CD4-positive, alpha-beta T cell treated with Interleukin-4 for 4 hours (primary cell): Measurements from ENCODE around the gene ADCY4.
"Not testable (repeated sequence)": the region's sequence is repeated elsewhere in the genome, so short reads cannot be mapped to it uniquely, and the experiment has no call there.

Experiments
- DNase-seq: peaks from one replicate; pipeline ENCODE4 v3.0.0-alpha.2; 2020

Gene ADCY4

GRCh38 chr14:24366721-24367513, 32.0 kb upstream of the ADCY4 start:
- DNase-seq, result no peak

DNA sequence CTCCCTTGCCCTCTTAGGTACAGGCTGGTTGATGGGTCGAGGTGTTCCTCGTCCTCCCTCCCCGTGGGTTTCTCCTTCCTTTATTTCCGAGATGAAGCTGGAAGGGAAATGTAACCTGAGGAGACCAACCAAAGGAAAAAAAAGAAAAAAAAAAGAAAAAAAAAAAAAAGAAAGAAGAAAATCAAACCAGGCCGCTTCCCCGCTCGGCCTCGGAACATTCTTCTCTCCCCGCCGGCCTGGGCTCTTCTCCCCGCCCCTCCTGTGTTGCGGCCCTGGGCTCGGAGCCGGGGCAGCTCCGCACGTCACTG, 31.5 kb upstream of the ADCY4 start:
- no peak for DNase-seq

DNA sequence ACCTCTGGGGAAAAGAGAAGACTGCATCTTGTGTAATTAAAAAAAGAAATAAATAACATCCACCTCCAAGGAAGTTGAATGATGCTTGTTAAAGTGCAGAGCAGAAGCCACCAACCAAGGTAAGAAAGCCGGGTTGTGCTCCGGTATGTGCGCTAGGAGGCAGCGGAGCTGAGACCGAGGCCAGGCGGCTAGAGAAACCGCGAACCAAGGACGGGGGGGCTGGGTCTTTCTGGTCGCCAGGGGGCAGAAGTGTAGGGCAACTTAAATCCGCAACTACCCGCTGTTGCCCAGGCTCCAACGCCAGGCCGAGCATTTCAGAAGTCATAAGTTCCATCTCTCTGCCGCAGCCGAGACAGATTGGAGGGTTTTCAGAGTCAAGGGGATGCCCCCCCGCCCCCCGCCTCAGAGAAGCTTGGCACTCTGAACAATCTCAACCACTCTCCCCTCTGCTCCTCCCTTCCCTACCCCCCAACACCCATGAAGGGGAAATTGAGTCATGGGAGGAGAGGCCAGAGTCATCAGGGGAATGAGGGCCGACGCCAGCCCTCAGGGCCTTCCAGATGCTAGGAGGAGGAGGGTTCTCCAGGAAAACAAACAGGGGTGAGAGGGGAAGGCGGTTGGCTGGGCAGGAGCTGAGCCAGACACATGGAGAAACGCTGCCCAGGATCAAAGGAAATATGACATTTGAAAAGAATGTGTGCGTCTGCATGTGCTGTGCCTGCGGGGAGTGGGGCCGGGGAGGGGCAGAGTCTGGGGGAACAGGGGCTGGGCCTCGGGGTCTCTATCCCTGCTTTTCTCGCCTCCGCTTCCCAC, 30.9 kb upstream of the ADCY4 start:
- DNase-seq, result peak; percentile 55

DNA sequence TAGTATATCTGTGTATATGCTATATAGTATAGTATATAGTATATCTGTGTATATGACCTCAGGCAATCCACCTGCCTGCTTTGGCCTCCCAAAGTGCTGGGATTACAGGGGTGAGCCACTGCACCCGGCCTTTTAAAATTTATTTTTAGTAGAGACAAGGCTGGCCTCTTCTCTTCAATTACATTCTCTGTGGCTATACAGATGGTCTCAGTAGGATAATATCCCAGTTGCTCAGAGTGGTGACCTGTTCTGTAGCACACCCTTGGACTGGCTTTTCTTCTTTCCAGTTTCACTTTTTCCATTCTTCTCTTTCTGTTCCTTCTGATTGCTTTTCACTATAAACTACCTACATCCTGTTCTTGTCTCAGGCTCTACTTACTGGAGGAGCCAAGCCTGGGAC, 30.0 kb upstream of the ADCY4 start:
- DNase-seq, result no peak

DNA sequence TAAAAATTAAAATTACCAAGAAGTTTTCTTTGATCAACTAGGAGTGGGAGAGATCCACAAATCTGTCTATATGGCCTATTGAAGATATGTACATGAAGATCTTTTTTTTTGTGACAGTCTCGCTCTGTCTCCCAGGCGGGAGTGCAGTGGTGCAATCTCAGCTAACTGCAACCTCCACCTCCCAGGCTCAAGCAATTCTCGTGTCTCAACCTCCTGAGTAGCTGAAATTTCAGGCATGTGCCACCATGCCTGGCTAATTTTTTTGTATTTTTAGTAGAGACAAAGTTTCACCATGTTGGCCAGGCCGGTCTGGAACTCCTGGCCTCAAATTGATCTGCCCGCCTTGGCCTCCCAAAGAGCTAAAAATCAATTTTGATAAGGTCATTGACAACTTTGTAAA, 28.5 kb upstream of the ADCY4 start:
- DNase-seq, result no peak

GRCh38 chr14:24362241-24362960, 27.5 kb upstream of the ADCY4 start:
- DNase-seq, result no peak

- no peak for DNase-seq
These were observed 26.5 kb upstream of the ADCY4 start for GRCh38 chr14:24361326-24361725.

DNA sequence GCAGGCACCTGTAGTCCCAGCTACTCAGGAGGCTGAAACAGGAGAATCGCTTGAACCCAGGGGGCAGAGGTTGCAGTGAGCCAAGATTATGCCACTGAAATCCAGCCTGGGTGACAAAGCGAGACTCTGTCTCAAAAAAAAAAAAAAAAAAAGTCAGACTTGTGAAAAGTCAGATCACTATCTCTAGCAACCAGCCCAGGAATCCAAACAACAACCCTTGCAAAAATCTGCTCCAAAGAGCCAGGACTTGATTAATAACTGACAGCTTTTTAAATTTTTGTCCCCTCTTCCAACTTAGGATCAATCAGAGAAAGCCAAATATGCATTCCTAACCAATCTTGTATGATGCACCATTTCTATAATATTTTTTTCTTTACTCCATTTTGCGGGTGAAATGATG, 25.4 kb upstream of the ADCY4 start:
- no peak for DNase-seq

DNA sequence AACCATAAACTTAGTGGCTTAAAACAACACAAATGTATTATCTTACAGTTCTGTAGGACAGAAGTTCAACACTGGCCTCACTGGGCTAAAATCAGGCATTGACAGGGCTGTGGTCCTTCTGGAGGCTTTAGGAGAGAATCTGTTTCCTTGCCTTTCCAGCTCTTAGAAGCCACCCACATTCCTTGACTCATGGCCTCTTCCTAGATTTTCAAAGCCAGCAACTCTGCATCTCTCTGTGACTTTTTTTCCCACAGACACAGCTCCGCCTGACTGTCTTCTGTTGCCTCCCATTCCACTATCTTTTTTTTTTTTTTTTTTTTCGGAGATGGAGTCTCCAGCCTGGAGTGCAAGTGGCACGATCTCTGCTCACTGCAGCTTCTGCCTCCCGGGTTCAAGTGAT, 21.3 kb upstream of the ADCY4 start:
- DNase-seq, result no peak

GRCh38 chr14:24355009-24355408, 20.1 kb upstream of the ADCY4 start:
- DNase-seq, result no peak

DNA sequence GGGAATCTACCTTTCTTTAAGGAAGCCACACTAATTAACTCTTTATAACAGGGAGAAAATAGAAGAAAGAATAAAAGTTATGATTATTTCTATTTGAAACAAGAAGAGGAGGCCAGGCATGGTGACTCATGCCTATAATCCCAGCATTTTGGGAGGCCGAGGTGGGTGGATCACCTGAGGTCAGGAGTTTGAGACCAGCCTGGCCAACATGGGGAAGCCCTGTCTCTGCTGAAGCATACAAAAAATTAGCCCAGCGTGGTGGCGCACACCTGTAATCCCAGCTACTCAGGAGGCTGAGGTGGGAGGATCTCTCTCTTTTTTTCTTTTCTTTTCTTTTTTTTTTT, 19.6 kb upstream of the ADCY4 start:
- not testable (repeated sequence) for DNase-seq

- no peak for DNase-seq
These were observed 18.9 kb upstream of the ADCY4 start for GRCh38 chr14:24353559-24354481.

GRCh38 chr14:24351517-24351916, 16.6 kb upstream of the ADCY4 start:
- DNase-seq, result no peak

DNA sequence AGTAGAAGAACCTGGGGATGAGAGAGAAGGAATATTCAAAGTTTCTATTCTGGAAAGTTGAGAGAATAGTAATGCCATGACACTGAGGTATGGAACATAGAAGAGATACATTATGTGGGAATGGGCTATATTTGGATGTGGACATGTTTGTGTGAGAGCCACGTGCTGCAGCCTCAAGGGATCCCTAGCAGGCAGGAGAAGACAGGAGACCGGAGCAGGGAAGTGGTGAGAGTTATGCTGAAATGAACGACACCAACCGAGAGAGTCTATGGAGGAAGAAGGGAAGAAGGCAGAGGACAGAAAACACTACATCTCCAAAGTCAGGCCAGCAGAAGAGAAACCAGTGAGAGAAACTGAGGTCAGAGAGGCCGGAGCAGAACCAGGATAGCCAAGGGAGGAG, 14.9 kb upstream of the ADCY4 start:
- no peak for DNase-seq

DNA sequence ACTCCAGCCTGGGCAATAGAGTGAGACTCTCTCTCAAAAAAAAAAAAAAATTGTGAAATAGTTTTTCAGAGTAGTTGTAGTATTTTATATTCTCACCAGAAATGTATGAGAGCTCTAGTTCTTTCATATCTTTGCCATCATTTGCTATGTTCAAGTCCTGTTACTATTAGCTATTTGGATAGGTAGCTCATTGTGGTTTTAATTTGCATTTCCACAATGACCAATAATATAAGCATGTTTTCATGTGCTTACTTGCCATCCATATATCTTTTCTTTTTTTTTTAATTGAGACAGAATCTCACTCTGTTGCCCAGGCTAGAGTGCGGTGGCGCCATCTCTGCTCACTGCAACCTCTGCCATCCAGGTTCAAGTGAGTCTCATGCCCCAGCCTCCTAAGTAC, 13.3 kb upstream of the ADCY4 start:
- DNase-seq, result no peak

- DNase-seq, result no peak
These were observed 12.3 kb upstream of the ADCY4 start for GRCh38 chr14:24347134-24347533.

DNA sequence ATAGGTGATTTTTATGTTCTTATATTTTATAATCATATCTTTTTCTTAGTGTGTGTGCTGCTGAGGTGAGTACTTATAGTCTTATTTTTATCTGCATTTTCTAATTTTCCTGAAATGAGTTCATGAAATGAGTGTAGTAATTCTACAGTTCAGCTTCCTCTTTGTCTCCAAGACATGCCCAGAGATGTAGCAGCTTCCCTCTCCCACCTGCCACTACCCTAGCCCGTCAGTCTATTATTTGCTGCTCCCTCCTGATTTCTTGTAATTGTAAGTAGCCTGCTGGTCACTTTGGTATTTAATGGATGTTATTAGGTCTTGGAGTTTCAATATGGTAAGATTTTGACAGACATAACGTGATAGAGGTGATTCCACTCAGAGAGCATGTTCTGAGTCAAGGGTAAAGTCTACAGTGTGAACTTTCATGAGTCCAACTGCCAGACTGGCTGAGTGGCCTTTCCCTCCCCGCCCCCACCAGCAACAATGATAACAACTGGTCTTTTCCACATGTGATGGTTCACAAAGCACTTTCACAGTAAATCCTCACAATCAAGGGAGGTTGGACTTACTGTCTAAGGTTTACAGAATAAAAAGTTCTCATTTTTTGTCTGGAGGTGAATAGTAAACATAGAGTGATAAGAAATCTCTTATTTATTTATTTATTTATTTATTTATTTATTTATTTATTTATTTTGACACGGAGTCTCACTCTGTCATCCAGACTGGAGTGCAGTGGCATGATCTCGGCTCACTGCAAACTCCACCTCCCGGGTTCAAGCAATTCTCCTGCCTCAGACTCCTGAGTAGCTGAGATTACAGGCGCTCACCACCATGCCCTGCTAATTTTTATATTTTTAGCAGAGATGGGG, 9.2 kb upstream of the ADCY4 start:
- no peak for DNase-seq

GRCh38 chr14:24342889-24343288, 8.0 kb upstream of the ADCY4 start:
- no peak for DNase-seq

DNA sequence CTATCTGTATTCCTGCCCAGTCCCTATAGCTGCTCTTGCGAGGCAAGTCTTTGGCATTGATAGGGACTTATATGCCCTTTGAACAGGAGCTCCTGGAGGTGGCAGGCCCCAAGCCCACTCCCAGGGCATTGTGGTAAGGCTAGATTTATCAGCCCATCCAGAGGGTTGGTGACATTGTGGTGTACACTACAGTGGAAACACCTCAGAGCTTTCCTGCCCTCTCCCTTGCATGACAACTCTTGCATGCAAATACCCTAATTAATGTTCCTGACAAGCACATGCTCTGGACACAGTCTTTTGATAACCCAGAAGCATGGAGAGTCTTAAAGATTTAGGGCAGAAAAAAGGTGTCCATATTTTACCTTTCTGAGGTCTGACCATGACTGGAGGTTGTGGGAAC, 5.7 kb upstream of the ADCY4 start:
- DNase-seq, result no peak

GRCh38 chr14:24339284-24340151, 4.6 kb upstream of the ADCY4 start, which contains the start of gene RIPK3:
RIPK3 (minus strand) TSS chr14:24339991; CDS start chr14:24339826, 165 bp downstream.
- DNase-seq, result peak; percentile 70

GRCh38 chr14:24338843-24339242, 4.0 kb upstream of the ADCY4 start:
- no peak for DNase-seq
